ENCODE data around the gene ZYG11A.

ZYG11A gene

GRCh38 chr1:52880206-52880605, 37.6 kb downstream of the ZYG11A start:
- DNase-seq = no peak

- no peak for DNase-seq
Observed at GRCh38 chr1:52887483-52887882, 44.9 kb downstream of the ZYG11A start.

- DNase-seq = no peak
Observed at GRCh38 chr1:52892424-52893215, 50.1 kb downstream of the ZYG11A start.

- DNase-seq = no peak
Observed at GRCh38 chr1:52899445-52899894, 56.9 kb downstream of the ZYG11A start.

- DNase-seq = no peak
Observed at GRCh38 chr1:52900402-52900801, 57.8 kb downstream of the ZYG11A start.

GRCh38 chr1:52901384-52901783, 58.8 kb downstream of the ZYG11A start:
- no peak for DNase-seq

GRCh38 chr1:52904208-52904926, 61.8 kb downstream of the ZYG11A start:
- DNase-seq = no peak

GRCh38 chr1:52904927-52905698, 62.6 kb downstream of the ZYG11A start:
- DNase-seq = peak; percentile 51

- DNase-seq = no peak
Observed at GRCh38 chr1:52906135-52906603, 63.6 kb downstream of the ZYG11A start.

GRCh38 chr1:52907068-52907811, 64.7 kb downstream of the ZYG11A start:
- DNase-seq = no peak

GRCh38 chr1:52907812-52908153, 65.2 kb downstream of the ZYG11A start:
- DNase-seq = no peak

- no peak for DNase-seq
Observed at GRCh38 chr1:52911541-52911940, 69.0 kb downstream of the ZYG11A start.

- no peak for DNase-seq
Observed at GRCh38 chr1:52913014-52913413, 70.5 kb downstream of the ZYG11A start.

- DNase-seq = no peak
Observed at GRCh38 chr1:52913537-52913936, 71.0 kb downstream of the ZYG11A start.

- no peak for DNase-seq
Observed at GRCh38 chr1:52914463-52914862, 71.9 kb downstream of the ZYG11A start.

- no peak for DNase-seq
Observed at GRCh38 chr1:52915211-52915854, 72.8 kb downstream of the ZYG11A start.

GRCh38 chr1:52915855-52916220, 73.3 kb downstream of the ZYG11A start:
- DNase-seq = no peak

GRCh38 chr1:52916241-52916975, 73.8 kb downstream of the ZYG11A start:
- no peak for DNase-seq

- DNase-seq = no peak
Observed at GRCh38 chr1:52917156-52917555, 74.6 kb downstream of the ZYG11A start.

GRCh38 chr1:52917581-52917980, 75.0 kb downstream of the ZYG11A start:
- DNase-seq = no peak

- DNase-seq = no peak
Observed at GRCh38 chr1:52918201-52918600, 75.6 kb downstream of the ZYG11A start.
